HAP-1 (cell line): ENCODE results near the gene CDKL1.
A peak's percentile ranks its signal among the peaks of the same experiment; 100 is the strongest.
"Not testable (repeated sequence)": the region's sequence is repeated elsewhere in the genome, so short reads cannot be mapped to it uniquely, and the experiment has no call there.

Experiments
- DNase-seq, 2 experiments: peaks; one replicate each; pipeline ENCODE4 v3.0.0-alpha.2; 2016 to 2020; ENCODE audit warnings: low spot score in 2 of 2
- H3K27me3 ChIP-seq: fragments of 250-450 bp; sonication (Bioruptor Pico); 2 replicates; pipeline ENCODE4 v1.5.1; 2020; ENCODE audit warnings: low read depth, mild to moderate bottlenecking, moderate library complexity
- H3K36me3 ChIP-seq: fragments of 250-450 bp; sonication (Bioruptor Pico); replicated peaks from 2 replicates; pipeline ENCODE4 v1.5.1; 2020; ENCODE audit warnings: mild to moderate bottlenecking
- H3K4me1 ChIP-seq: fragments of 250-450 bp; sonication (Bioruptor Pico); 2 replicates; pipeline ENCODE4 v1.5.1; 2020; ENCODE audit warnings: mild to moderate bottlenecking
- H3K4me3 ChIP-seq: fragments of 250-450 bp; sonication (Bioruptor Pico); 2 replicates; pipeline ENCODE4 v1.5.1; 2020; ENCODE audit warnings: mild to moderate bottlenecking, moderate library complexity
- H3K9me3 ChIP-seq: fragments of 250-450 bp; sonication (Bioruptor Pico); 2 replicates; pipeline ENCODE4 v1.5.1; 2020; ENCODE audit warnings: mild to moderate bottlenecking, moderate library complexity
- in situ Hi-C: fragments of 300-500 bp; cut with MboI; formaldehyde crosslinking; loops from 3 replicates; pipeline ENCODE4 v1.14.3; 2020; ENCODE audit warnings: low sequenced_read_pairs, inconsistent platforms, mixed read lengths

Gene CDKL1

DNA sequence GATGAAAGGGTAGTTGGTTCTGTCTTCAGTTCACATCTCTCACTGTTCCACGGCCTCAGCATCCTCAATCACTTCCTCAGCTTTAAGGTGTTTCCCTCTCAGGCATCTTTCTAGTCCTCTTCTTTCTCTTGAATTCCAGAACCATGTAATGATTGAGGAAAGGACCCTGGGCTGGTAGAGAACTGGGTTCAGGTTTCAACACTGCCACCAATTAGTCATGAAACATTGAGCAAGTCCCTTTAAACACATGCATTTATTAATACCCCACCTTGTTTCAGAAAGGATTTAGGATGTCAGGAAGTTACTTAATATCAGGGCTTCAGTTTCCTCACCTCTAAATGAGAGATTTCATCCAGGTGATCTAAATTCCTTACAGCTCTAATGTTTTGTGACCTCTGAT lies 77.4 kb downstream of the CDKL1 start:
- Histone ChIP-seq H3K4me3 (no peak overlapping the region), H3K36me3 (peaks cover 2% of the 10 kb centered on the region), H3K4me1 (0 out of 2 replicates have a peak, but pooled peaks cover 5% of the 10 kb centered on the region), H3K9me3 (peaks cover 3% of the 10 kb centered on the region; the same call in 1 of the 2 replicates), H3K27me3 (no peaks in the 10 kb centered on the region)
- in situ Hi-C loops, result no loop called here
- no peak for DNase-seq

DNA sequence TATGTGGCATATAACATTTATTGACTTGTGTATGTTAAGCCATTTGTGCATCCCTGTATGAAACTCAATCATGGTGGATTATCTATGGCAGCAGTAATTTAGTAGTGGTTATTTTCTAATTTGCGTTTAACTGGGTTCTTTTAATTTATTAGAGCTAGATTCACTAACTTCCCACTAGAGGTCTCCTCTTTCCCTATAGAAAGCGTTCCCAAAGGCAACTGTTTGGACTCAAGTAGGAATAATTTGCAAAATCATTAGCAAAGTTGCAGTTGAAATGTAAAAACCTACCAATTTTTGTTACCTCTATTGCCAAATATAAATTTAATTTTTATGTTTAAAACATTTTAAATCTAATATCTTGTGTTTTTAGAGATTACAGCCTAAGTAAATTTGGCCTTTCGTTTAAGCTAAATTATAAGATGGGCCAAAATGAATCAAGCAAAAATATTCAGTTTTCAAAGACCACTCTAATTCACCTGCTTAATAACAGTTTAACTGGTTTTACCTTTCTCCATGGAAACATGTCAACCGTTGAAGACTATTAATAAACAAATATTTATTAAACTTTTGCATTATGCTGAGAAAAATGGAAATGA lies 78.6 kb downstream of the CDKL1 start:
- Histone ChIP-seq H3K27me3 (no peaks in the 10 kb centered on the region), H3K9me3 (peaks cover 3% of the 10 kb centered on the region; the same call in 1 of the 2 replicates), H3K4me1 (peaks cover 9% of the 10 kb centered on the region), H3K4me3 (no peak overlapping the region), H3K36me3 (no peaks in the 10 kb centered on the region; the same call in none of the 2 replicates)
- in situ Hi-C loops, result no loop called here
- peak in 1 of 2 experiments; percentile 50 for DNase-seq

GRCh38 chr14:50314098-50314497 lies 82.6 kb downstream of the CDKL1 start:
- H3K27me3 ChIP-seq, H3K4me1 ChIP-seq, H3K36me3 ChIP-seq, in situ Hi-C loops, H3K4me3 ChIP-seq, H3K9me3 ChIP-seq, DNase-seq: not testable (repeated sequence)

DNA sequence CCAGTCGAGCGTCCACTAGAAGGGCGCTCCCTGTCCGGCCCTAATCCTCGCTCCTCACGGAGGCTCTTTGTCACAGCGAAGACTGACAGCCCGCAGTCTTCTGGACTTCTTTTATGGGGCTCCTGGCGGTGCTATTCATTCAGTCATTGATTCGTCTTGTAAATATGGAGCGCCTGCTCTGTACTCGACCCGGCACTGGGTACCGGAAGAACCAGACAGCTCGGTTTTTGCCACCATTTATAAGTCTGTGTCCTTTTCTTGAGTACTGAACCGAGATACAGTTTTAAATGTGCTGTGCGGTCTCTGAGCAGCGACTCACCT lies 84.0 kb downstream of the CDKL1 start:
- Histone ChIP-seq H3K36me3 (no peaks in the 10 kb centered on the region; the same call in 1 of the 2 replicates), H3K4me3 (peak overlapping the region; percentile 72), H3K9me3 (peaks cover 3% of the 10 kb centered on the region; the same call in 1 of the 2 replicates), H3K4me1 (peaks cover 9% of the 10 kb centered on the region), H3K27me3 (no peaks in the 10 kb centered on the region)
- in situ Hi-C loops, result no loop called here
- DNase-seq, result no peak

DNA sequence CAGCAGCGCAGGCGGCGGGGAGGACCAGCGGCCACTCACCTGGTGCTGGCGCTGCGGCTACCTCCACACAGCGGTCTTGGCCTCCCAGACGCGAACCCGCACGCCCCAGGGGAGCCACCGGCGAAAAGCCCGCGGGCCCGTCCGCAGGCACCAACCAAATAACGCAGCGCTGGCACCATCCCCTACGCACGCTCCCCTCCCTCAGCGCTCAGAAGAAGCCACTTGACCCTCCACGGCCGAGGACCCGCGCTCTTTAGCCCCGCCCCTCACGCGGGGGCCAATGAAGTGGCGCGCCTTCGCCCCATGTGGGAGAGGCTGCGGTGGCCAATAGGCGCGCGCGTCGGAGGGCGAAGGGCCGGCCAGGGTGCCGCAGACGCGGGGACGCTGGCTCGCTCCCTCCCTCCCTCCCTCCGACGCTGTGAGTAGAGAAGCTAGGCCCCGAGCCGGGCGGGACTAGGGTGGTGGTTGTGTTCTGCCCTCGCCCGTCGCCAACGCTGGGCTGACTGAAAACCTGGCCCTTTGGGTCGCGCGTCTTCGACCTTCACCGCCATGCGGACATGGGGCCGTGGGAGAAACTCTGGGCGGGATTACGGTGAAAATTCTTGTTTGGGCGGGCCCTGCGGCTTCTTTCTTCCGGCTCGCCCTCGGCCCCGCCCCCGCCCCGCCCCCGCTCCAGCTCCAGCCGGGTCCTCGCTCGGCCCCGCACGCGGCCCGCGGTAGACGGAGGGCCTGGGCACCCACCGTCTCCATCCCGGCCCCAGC lies 84.5 kb downstream of the CDKL1 start, which contains the start of the genes DMAC2L and L2HGDH:
Gene DMAC2L, plus strand, starts transcription at position 353 of the 762 bp plus-strand sequence. CDS start 9,164 bp downstream, outside the sequence.
Gene L2HGDH, minus strand, starts transcription at position 258 of the 762 bp plus-strand sequence. Its CDS starts 79 bp downstream, at position 179.
- Histone ChIP-seq H3K36me3 (no peaks in the 10 kb centered on the region; the same call in 1 of the 2 replicates), H3K27me3 (no peaks in the 10 kb centered on the region), H3K4me1 (peaks cover 9% of the 10 kb centered on the region), H3K9me3 (peaks cover 3% of the 10 kb centered on the region; the same call in 1 of the 2 replicates), H3K4me3 (peak within 1 kb of the TSS; percentile 72)
- peak; percentile 91 to 97 for DNase-seq
- in situ Hi-C loops, result no loop called here

- peaks cover 3% of the 10 kb centered on the region; the same call in 1 of the 2 replicates for H3K9me3 ChIP-seq
- H3K4me1 ChIP-seq, result peaks cover 9% of the 10 kb centered on the region
- H3K27me3 ChIP-seq, result no peaks in the 10 kb centered on the region
- in situ Hi-C loops, result no loop called here
- peak overlapping the region; percentile 72 for H3K4me3 ChIP-seq
- peak; percentile 70 to 82 for DNase-seq
- H3K36me3 ChIP-seq, result no peaks in the 10 kb centered on the region; the same call in 1 of the 2 replicates
Observed at GRCh38 chr14:50311337-50311971, 85.2 kb downstream of the CDKL1 start.

GRCh38 chr14:50310445-50310844 lies 86.2 kb downstream of the CDKL1 start:
- DNase-seq, result no peak
- Histone ChIP-seq H3K27me3 (no peaks in the 10 kb centered on the region), H3K9me3 (peaks cover 3% of the 10 kb centered on the region; the same call in 1 of the 2 replicates), H3K36me3 (no peaks in the 10 kb centered on the region; the same call in 1 of the 2 replicates), H3K4me1 (peaks cover 9% of the 10 kb centered on the region), H3K4me3 (peak overlapping the region; percentile 72)
- in situ Hi-C loops, result no loop called here

- no peaks in the 10 kb centered on the region for H3K9me3 ChIP-seq
- in situ Hi-C loops, result no loop called here
- no peak for DNase-seq
Observed at GRCh38 chr14:50308363-50308915, 88.2 kb downstream of the CDKL1 start.

GRCh38 chr14:50303744-50304471 lies 92.8 kb downstream of the CDKL1 start:
- Histone ChIP-seq H3K27me3 (no peaks in the 10 kb centered on the region), H3K36me3 (no peaks in the 10 kb centered on the region; the same call in none of the 2 replicates), H3K4me1 (no peaks in the 10 kb centered on the region), H3K9me3 (0 out of 2 replicates have a peak, but pooled peaks cover 2% of the 10 kb centered on the region), H3K4me3 (no peak overlapping the region)
- DNase-seq, result no peak
- in situ Hi-C loops, result no loop called here

More at GRCh38 chr14:50308363-50308915, 88.2 kb downstream of the CDKL1 start:
- Histone ChIP-seq H3K4me1 (peaks cover 8% of the 10 kb centered on the region), H3K4me3 (no peak overlapping the region), H3K27me3 (no peaks in the 10 kb centered on the region), H3K36me3 (no peaks in the 10 kb centered on the region; the same call in 1 of the 2 replicates)

- H3K36me3 ChIP-seq, result no peaks in the 10 kb centered on the region; the same call in none of the 2 replicates
- 0 out of 2 replicates have a peak, but pooled peaks cover 2% of the 10 kb centered on the region for H3K9me3 ChIP-seq
- H3K4me3 ChIP-seq, result no peak overlapping the region
- no peaks in the 10 kb centered on the region for H3K27me3 ChIP-seq
- no peak for DNase-seq
- in situ Hi-C loops, result no loop called here
- H3K4me1 ChIP-seq, result no peaks in the 10 kb centered on the region
Observed at GRCh38 chr14:50301914-50302313, 94.8 kb downstream of the CDKL1 start.

DNA sequence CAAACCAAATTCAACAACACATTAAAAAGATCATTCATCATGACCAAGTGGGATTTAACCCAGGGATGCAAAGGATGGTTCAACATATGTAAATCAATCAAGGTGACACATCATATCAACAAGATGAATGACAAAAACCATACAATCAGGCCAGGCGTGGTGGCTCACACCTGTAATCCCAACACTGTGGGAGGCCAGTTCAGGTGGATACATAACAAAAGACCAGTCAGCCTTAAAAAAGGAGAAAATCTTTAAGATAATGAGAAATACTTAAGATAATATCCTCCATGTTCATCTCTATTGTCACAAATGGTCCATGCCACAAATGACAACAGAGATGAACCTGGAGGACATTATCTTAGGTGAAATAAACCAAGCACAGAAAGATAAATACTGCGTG lies 97.1 kb downstream of the CDKL1 start:
- Histone ChIP-seq H3K36me3 (no peaks in the 10 kb centered on the region; the same call in none of the 2 replicates), H3K4me1 (no peaks in the 10 kb centered on the region), H3K27me3 (no peaks in the 10 kb centered on the region), H3K4me3 (no peak overlapping the region), H3K9me3 (0 out of 2 replicates have a peak, but pooled peaks cover 2% of the 10 kb centered on the region)
- in situ Hi-C loops, result no loop called here
- DNase-seq, result no peak

GRCh38 chr14:50290306-50290705 lies 106.4 kb downstream of the CDKL1 start:
- H3K4me1 ChIP-seq, result no peaks in the 10 kb centered on the region
- H3K27me3 ChIP-seq, result no peaks in the 10 kb centered on the region
- H3K36me3 ChIP-seq, result peaks cover 10% of the 10 kb centered on the region; the same call in 1 of the 2 replicates
- no peak for DNase-seq
- no peaks in the 10 kb centered on the region for H3K9me3 ChIP-seq
- H3K4me3 ChIP-seq, result no peak overlapping the region
- in situ Hi-C loops, result no loop called here

DNA sequence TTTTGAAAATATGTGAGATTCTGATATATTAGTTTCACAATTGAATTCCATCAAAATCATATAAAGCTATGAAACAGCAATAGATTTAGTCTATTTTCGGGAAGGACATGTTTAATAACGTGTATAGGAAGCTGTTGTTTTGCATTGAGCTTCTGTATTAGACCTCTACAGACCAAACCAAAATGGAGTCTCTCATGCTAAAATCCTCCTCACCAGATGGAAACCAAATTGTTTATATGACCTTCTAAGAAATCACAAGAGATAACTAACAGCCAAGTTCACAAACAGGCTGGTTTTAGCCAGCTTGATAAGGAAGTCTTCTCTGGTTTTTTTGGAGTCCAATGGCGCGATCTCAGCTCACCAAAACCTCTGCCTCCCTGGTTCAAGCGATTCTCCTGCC lies 108.5 kb downstream of the CDKL1 start:
- 0 out of 2 replicates have a peak, but pooled peaks cover 4% of the 10 kb centered on the region for H3K36me3 ChIP-seq
- in situ Hi-C loops, result no loop called here
- H3K4me3 ChIP-seq, result no peak overlapping the region

More for the DNA sequence above, 108.5 kb downstream of the CDKL1 start:
- no peaks in the 10 kb centered on the region for H3K4me1 ChIP-seq
- no peaks in the 10 kb centered on the region for H3K9me3 ChIP-seq
- DNase-seq, result no peak
- H3K27me3 ChIP-seq, result no peaks in the 10 kb centered on the region
